GM18511 (cell line): ENCODE results near the gene GINS3.

Experiments used
- ATAC-seq: cut with Tn5 transposase; IDR thresholded peaks from one replicate; pipeline ENCODE4 v1.9.1; 2021; ENCODE audit warnings: mild to moderate bottlenecking, moderate library complexity; ENCODE audit not compliant: unreplicated experiment

Gene GINS3

GRCh38 chr16:58422809-58423208, 30.5 kb downstream of the GINS3 start:
- ATAC-seq, result no peak

- no peak for ATAC-seq
Observed at GRCh38 chr16:58425245-58425644, 33.0 kb downstream of the GINS3 start.

GRCh38 chr16:58425756-58426494, 33.7 kb downstream of the GINS3 start:
- ATAC-seq, result peak; percentile 89

- ATAC-seq, result no peak
Observed at GRCh38 chr16:58426966-58427365, 34.7 kb downstream of the GINS3 start.

GRCh38 chr16:58428621-58429542, 36.6 kb downstream of the GINS3 start:
- no peak for ATAC-seq

DNA sequence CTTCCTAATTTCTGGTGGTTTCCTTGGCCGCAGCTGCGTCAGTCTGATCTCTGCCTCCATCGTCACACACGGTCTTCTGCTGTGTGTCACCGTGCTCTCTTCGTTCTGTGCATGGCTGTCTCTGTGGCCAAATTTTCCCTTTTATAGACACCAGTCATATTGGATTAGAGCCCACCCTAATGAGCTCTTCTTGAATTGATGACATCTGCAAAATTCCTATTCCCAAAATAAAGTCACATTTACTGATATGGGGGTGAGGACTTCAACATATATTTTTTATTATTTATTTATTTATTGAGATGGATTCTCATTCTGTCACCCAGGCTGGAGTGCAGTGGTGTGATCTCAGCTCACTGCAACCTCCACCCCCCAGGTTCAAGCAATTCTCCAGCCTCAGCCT, 38.4 kb downstream of the GINS3 start:
- no peak for ATAC-seq

- no peak for ATAC-seq
Observed at GRCh38 chr16:58433569-58433951, 41.3 kb downstream of the GINS3 start.

- no peak for ATAC-seq
Observed at GRCh38 chr16:58435779-58436178, 43.5 kb downstream of the GINS3 start.

DNA sequence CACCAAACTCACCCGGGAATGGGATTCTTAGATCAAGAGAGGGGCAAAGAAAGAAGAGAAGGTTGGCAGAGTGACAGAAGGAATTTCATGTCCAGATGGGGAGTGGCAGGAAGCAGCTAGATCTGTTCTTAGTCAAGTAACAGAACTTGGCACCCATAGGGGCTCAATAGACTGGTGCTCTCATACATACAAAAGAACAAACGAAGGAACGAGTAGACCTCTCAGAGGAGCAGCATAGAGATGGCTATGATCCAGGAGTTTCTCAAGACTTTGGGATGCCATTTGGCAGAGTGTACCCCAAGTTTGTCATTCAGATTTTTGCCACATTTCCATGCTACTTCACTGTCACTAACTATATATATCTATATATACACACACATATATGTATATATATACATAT, 47.9 kb downstream of the GINS3 start:
- ATAC-seq, result no peak

DNA sequence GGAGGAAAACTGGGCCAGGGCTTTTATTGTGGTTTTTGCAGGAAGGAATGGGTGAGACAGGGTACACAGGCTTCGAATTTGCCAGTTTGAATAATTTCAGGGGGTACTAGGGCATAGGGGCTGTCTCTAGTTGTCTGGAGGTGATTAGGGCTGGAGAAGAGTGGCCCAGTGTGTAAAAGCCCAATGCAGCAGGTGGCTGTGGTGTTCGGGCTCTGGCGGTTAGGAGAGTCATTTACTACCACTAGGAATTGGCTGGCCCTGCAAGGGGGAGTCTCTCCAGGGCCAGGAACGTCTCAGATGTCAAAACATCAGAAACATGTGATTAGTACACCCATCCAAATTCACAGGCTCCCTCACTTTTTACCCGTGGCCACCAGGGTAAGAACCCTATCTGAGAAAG, 50.3 kb downstream of the GINS3 start:
- no peak for ATAC-seq

GRCh38 chr16:58443783-58444182, 51.5 kb downstream of the GINS3 start:
- no peak for ATAC-seq

DNA sequence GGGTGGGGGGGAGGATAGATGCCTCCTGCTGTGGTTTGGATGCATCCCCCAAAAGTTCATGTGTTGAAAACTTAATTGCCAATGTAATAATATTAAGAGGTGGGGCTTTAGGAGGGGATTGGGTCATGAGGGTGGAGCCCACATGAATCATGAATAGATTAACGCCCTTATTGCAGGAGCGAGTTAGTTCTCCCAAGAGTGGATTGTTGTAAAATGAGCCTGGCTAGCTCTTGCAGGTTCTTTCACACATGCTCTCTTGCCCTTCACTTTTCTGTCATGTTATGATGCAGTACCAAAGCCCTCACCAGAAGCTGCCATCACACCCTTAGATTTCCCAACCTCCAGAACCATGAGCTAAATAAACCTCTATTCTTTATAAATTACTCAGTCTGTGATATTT, 52.0 kb downstream of the GINS3 start:
- ATAC-seq, result no peak

- ATAC-seq, result no peak
Observed at GRCh38 chr16:58448890-58449289, 56.6 kb downstream of the GINS3 start.

DNA sequence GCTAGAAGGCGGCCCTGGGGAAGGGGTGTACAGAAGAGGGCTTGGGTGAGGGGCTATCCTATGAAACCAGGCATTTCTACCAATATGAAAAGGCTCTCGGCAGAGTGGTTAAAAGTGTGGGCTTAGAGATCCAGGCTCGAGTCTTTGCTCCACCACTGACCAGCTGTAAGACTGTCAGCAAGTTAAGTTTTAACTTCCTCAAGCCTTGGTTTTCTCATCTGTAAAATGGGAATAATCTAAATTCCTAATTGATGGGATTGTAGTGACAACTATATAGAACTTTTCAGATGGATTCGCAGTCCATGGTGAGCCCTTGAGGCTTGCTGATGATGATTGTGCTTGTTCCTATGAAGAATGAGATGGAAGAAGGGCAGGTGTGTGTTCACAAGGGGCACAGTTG, 57.0 kb downstream of the GINS3 start:
- ATAC-seq, result no peak

DNA sequence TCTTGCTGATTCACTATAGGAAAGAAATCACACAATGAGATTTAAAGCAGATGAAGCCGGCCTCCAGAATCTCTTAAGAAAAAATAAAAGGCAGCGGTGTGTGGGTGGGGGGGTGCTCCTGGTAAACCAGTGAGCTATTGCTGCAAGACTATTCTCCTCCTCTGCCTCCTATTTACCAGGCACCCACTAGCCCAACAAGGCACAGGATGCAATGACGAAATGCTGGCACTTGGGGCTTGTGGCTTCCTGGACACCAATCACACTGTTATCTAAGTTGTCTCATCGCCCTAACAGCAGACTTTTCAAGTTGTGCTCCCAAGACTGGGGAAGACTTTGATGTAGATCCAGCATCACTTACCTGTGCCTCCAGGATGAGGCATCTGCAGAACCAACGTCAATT, 57.5 kb downstream of the GINS3 start:
- no peak for ATAC-seq

- ATAC-seq, result no peak
Observed at GRCh38 chr16:58450590-58450989, 58.3 kb downstream of the GINS3 start.

- no peak for ATAC-seq
Observed at GRCh38 chr16:58451265-58451689, 59.0 kb downstream of the GINS3 start.

- ATAC-seq, result no peak
Observed at GRCh38 chr16:58451945-58452401, 59.7 kb downstream of the GINS3 start.

GRCh38 chr16:58452640-58453039, 60.4 kb downstream of the GINS3 start:
- no peak for ATAC-seq

DNA sequence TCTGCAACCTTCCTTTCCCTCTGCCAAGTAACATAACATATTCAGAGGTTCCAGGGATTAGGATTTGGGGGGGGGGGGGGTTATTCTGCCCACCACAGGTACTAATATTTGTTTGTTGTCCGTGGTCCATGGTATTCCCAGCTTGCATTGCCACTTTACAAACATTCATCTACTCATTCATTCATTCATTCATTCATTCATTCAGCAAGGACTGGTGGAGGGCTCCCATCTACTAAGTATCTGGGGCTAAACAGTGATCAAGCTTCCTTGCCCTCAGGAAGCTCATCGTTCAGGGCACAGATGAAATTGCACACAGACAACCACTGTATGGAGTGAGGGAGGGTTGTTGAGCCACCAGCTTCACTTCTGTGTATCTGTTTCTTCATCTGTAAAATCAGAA, 61.9 kb downstream of the GINS3 start:
- no peak for ATAC-seq

GRCh38 chr16:58454856-58455255, 62.6 kb downstream of the GINS3 start:
- ATAC-seq, result no peak
